ENCODE data around the gene MAP3K5. TPM values are rescaled to one million over a fixed set of nuclear protein-coding genes. Genes with fewer than 3 reads are reported as not detected.

MAP3K5 gene
- total RNA-seq, 1 donor from 2014 or later, result 6.8 TPM

DNA sequence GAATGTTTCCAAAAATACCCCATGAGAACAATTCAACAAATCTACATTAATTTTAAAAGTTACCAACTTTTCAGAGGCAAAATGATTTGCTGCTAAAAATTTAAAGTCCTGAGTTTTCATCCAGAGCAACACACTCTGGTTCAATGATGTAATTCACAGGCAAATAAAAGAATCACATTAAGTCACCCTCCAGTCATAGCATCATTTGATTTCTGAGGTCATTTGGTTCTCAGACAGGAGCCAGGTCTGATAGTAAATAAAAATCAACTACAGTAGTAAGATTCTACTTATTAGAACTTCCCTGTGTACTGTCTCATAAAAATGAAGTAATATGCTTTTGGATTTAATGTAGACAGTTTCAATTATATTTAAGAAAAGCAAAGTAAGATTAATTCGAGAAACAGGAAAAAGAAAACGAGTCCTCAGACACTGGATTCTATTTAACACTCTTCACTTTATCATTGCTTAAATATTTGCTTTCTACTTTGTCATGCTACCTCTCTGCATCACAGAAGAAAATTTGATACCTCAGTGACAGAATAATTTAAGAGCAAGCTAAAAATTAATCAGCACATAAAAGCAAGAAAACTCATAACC is 267.8 kb downstream of the MAP3K5 start:
- Histone ChIP-seq H3K4me3 (ENCODE audit: low read length in 3 of 3) (no peak overlapping the region), H3K9me3 (ENCODE audit: control insufficient read depth in 3 of 3, low read length in 3 of 3) (no peaks in the 10 kb centered on the region), H3K9ac (ENCODE audit: low read depth in 1 of 3, low read length in 3 of 3) (no peak overlapping the region), H3K4me1 (ENCODE audit: control insufficient read depth in 3 of 3, insufficient read depth in 3 of 3, low read length in 3 of 3) (peaks cover 0 to 7% (median 0%) of the 10 kb centered on the region in 3 donors), H3K27me3 (ENCODE audit: control insufficient read depth in 3 of 3, insufficient read depth in 3 of 3, low read length in 3 of 3) (peaks cover 0 to 4% (median 3%) of the 10 kb centered on the region in 3 donors), H3K36me3 (ENCODE audit: control insufficient read depth in 3 of 3, insufficient read depth in 3 of 3, low read length in 3 of 3) (no peaks in the 10 kb centered on the region), H3K27ac (ENCODE audit: low read depth, low read length) (no peak overlapping the region)

GRCh38 chr6:136523196-136523595 is 269.1 kb downstream of the MAP3K5 start:
- H3K36me3 ChIP-seq (ENCODE audit: control insufficient read depth in 3 of 3, insufficient read depth in 3 of 3, low read length in 3 of 3), result no peaks in the 10 kb centered on the region
- H3K9me3 ChIP-seq (ENCODE audit: control insufficient read depth in 3 of 3, low read length in 3 of 3), result no peaks in the 10 kb centered on the region
- no peak overlapping the region for H3K4me3 ChIP-seq (ENCODE audit: low read length in 3 of 3)
- H3K4me1 ChIP-seq (ENCODE audit: control insufficient read depth in 3 of 3, insufficient read depth in 3 of 3, low read length in 3 of 3), result peaks cover 0 to 7% (median 0%) of the 10 kb centered on the region in 3 donors
- no peak overlapping the region for H3K27ac ChIP-seq (ENCODE audit: low read depth, low read length)
- H3K9ac ChIP-seq (ENCODE audit: low read depth in 1 of 3, low read length in 3 of 3), result no peak overlapping the region
- H3K27me3 ChIP-seq (ENCODE audit: control insufficient read depth in 3 of 3, insufficient read depth in 3 of 3, low read length in 3 of 3), result peaks cover 0 to 4% (median 3%) of the 10 kb centered on the region in 3 donors

DNA sequence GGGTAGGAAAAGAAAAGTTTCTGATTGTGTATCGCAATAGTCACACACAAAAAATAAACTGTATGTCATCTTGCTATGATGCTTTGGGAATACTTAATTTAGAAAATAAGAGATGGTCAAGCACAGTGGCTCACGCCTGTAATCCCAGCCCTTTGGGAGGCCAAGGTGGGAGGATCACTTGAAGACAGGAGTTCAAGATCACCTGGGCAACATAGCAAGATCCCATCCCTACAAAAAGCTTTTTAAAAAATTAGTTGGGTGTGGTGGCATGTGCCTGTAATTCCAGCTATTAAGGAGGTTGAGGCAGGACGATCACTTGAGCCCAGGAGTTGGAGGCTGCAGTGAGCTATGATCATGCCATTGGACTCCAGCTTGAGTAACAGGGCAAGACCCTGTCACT is 269.6 kb downstream of the MAP3K5 start:
- Histone ChIP-seq H3K4me1 (ENCODE audit: control insufficient read depth in 3 of 3, insufficient read depth in 3 of 3, low read length in 3 of 3) (peaks cover 0 to 7% (median 0%) of the 10 kb centered on the region in 3 donors), H3K27me3 (ENCODE audit: control insufficient read depth in 3 of 3, insufficient read depth in 3 of 3, low read length in 3 of 3) (peaks cover 0 to 4% (median 3%) of the 10 kb centered on the region in 3 donors), H3K9ac (ENCODE audit: low read depth in 1 of 3, low read length in 3 of 3) (no peak overlapping the region), H3K9me3 (ENCODE audit: control insufficient read depth in 3 of 3, low read length in 3 of 3) (no peaks in the 10 kb centered on the region), H3K27ac (ENCODE audit: low read depth, low read length) (no peak overlapping the region), H3K4me3 (ENCODE audit: low read length in 3 of 3) (no peak overlapping the region), H3K36me3 (ENCODE audit: control insufficient read depth in 3 of 3, insufficient read depth in 3 of 3, low read length in 3 of 3) (no peaks in the 10 kb centered on the region)

DNA sequence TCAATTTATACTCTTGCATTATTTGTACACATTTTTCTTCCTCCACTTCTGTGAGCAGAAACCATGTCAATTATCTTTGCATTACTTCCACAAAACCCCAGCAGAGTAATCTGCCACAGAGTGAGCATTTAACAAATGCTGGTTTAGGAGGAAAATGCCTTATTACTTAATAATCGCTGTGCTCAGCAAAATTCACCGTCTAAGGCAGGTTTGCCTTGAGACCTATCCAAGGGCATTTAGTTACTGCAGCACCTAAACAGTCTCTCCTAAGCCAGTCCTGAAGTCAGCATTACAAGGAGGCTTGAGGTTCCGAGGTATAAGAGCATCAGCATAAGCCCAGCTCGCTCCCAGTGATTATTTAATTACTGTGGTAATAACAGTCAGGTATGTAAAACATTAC is 270.4 kb downstream of the MAP3K5 start:
- Histone ChIP-seq H3K27me3 (ENCODE audit: control insufficient read depth in 3 of 3, insufficient read depth in 3 of 3, low read length in 3 of 3) (peaks cover 0 to 4% (median 3%) of the 10 kb centered on the region in 3 donors), H3K36me3 (ENCODE audit: control insufficient read depth in 3 of 3, insufficient read depth in 3 of 3, low read length in 3 of 3) (no peaks in the 10 kb centered on the region), H3K4me1 (ENCODE audit: control insufficient read depth in 3 of 3, insufficient read depth in 3 of 3, low read length in 3 of 3) (peaks cover 0 to 7% (median 0%) of the 10 kb centered on the region in 3 donors), H3K27ac (ENCODE audit: low read depth, low read length) (no peak overlapping the region), H3K9me3 (ENCODE audit: control insufficient read depth in 3 of 3, low read length in 3 of 3) (no peaks in the 10 kb centered on the region), H3K4me3 (ENCODE audit: low read length in 3 of 3) (no peak overlapping the region), H3K9ac (ENCODE audit: low read depth in 1 of 3, low read length in 3 of 3) (no peak overlapping the region)

- Histone ChIP-seq H3K4me3 (ENCODE audit: low read length in 3 of 3) (no peak overlapping the region), H3K9ac (ENCODE audit: low read depth in 1 of 3, low read length in 3 of 3) (no peak overlapping the region), H3K36me3 (ENCODE audit: control insufficient read depth in 3 of 3, insufficient read depth in 3 of 3, low read length in 3 of 3) (no peaks in the 10 kb centered on the region), H3K4me1 (ENCODE audit: control insufficient read depth in 3 of 3, insufficient read depth in 3 of 3, low read length in 3 of 3) (peaks cover 0 to 4% (median 0%) of the 10 kb centered on the region in 3 donors), H3K27me3 (ENCODE audit: control insufficient read depth in 3 of 3, insufficient read depth in 3 of 3, low read length in 3 of 3) (peaks cover 0 to 2% (median under 1%) of the 10 kb centered on the region in 3 donors), H3K27ac (ENCODE audit: low read depth, low read length) (no peak overlapping the region), H3K9me3 (ENCODE audit: control insufficient read depth in 3 of 3, low read length in 3 of 3) (no peaks in the 10 kb centered on the region)
Observed at GRCh38 chr6:136521427-136521826, 270.9 kb downstream of the MAP3K5 start.

DNA sequence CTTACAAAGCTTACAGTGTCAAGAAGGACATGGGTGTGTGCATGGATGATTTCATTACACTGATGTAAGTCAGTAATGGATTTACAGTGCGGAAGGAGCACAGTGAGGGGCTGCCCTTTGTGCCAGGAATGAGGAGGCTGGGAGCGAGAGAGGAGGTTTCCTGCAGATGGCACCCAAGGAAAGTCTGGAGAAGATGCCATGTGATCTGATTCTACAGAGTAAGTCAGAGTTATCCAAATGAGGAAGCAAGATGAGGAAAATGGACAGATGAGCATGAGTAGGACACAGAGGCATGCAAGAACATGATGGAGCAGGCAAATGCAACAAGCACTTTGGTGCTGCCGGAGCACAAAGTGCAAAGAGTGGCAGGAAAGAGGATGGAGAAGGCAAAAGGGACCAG is 271.8 kb downstream of the MAP3K5 start:
- Histone ChIP-seq H3K4me3 (ENCODE audit: low read length in 3 of 3) (no peak overlapping the region), H3K27ac (ENCODE audit: low read depth, low read length) (no peak overlapping the region), H3K9me3 (ENCODE audit: control insufficient read depth in 3 of 3, low read length in 3 of 3) (no peaks in the 10 kb centered on the region), H3K9ac (ENCODE audit: low read depth in 1 of 3, low read length in 3 of 3) (no peak overlapping the region), H3K27me3 (ENCODE audit: control insufficient read depth in 3 of 3, insufficient read depth in 3 of 3, low read length in 3 of 3) (no peaks in the 10 kb centered on the region), H3K36me3 (ENCODE audit: control insufficient read depth in 3 of 3, insufficient read depth in 3 of 3, low read length in 3 of 3) (no peaks in the 10 kb centered on the region), H3K4me1 (ENCODE audit: control insufficient read depth in 3 of 3, insufficient read depth in 3 of 3, low read length in 3 of 3) (no peaks in the 10 kb centered on the region)

GRCh38 chr6:136517582-136517981 is 274.7 kb downstream of the MAP3K5 start:
- no peak overlapping the region for H3K9ac ChIP-seq (ENCODE audit: low read depth in 1 of 3, low read length in 3 of 3)
- no peaks in the 10 kb centered on the region for H3K4me1 ChIP-seq (ENCODE audit: control insufficient read depth in 3 of 3, insufficient read depth in 3 of 3, low read length in 3 of 3)
- no peak overlapping the region for H3K4me3 ChIP-seq (ENCODE audit: low read length in 3 of 3)
- no peak overlapping the region for H3K27ac ChIP-seq (ENCODE audit: low read depth, low read length)
- H3K9me3 ChIP-seq (ENCODE audit: control insufficient read depth in 3 of 3, low read length in 3 of 3), result no peaks in the 10 kb centered on the region
- H3K36me3 ChIP-seq (ENCODE audit: control insufficient read depth in 3 of 3, insufficient read depth in 3 of 3, low read length in 3 of 3), result no peaks in the 10 kb centered on the region
- peaks cover 0 to 2% (median 0%) of the 10 kb centered on the region in 3 donors for H3K27me3 ChIP-seq (ENCODE audit: control insufficient read depth in 3 of 3, insufficient read depth in 3 of 3, low read length in 3 of 3)

DNA sequence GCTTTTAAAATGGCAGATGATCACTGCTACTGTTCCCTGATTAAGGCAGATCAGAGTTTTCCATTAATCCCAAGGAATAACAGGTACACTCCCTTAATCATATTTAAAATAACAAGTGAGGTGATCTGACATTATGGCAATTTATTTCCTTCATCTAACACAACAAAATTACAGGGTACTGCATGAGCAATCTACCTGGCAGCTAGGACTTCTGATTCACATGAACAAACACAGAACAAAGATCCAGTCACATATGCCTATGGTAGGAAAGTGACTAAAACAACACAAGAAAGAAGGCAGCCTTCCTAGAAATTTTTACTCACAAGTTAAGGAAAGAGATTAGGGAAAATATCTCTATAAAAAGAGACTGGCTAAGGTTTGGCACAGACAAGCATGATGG is 275.3 kb downstream of the MAP3K5 start:
- Histone ChIP-seq H3K27ac (ENCODE audit: low read depth, low read length) (no peak overlapping the region), H3K4me1 (ENCODE audit: control insufficient read depth in 3 of 3, insufficient read depth in 3 of 3, low read length in 3 of 3) (no peaks in the 10 kb centered on the region), H3K9me3 (ENCODE audit: control insufficient read depth in 3 of 3, low read length in 3 of 3) (no peaks in the 10 kb centered on the region)

DNA sequence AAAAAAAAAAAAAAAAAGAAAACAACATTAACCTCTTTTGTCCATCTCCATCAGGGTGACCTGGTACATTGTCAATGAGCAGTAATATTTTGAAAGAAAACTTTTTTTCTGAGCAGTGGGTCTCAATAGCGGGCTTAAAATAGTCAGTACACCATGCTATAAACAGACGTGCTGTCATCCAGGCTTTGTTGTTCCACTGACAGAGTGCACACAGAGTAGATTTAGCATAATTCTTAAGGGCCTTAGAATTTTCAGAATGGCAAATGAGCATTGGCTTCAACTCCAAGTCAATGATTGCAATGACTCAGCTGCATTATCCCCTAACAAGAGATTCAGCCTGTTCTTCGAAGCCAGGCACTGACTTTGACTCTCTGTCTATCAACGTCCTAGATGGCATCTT is 277.7 kb downstream of the MAP3K5 start:
- Histone ChIP-seq H3K4me3 (ENCODE audit: low read length in 3 of 3) (no peak overlapping the region), H3K9me3 (ENCODE audit: control insufficient read depth in 3 of 3, low read length in 3 of 3) (no peaks in the 10 kb centered on the region), H3K36me3 (ENCODE audit: control insufficient read depth in 3 of 3, insufficient read depth in 3 of 3, low read length in 3 of 3) (no peaks in the 10 kb centered on the region), H3K27ac (ENCODE audit: low read depth, low read length) (no peak overlapping the region), H3K4me1 (ENCODE audit: control insufficient read depth in 3 of 3, insufficient read depth in 3 of 3, low read length in 3 of 3) (no peaks in the 10 kb centered on the region), H3K27me3 (ENCODE audit: control insufficient read depth in 3 of 3, insufficient read depth in 3 of 3, low read length in 3 of 3) (peaks cover 0 to 2% (median 0%) of the 10 kb centered on the region in 3 donors), H3K9ac (ENCODE audit: low read depth in 1 of 3, low read length in 3 of 3) (no peak overlapping the region)

More for the DNA sequence above, 275.3 kb downstream of the MAP3K5 start:
- no peak overlapping the region for H3K4me3 ChIP-seq (ENCODE audit: low read length in 3 of 3)
- H3K36me3 ChIP-seq (ENCODE audit: control insufficient read depth in 3 of 3, insufficient read depth in 3 of 3, low read length in 3 of 3), result no peaks in the 10 kb centered on the region
- H3K9ac ChIP-seq (ENCODE audit: low read depth in 1 of 3, low read length in 3 of 3), result no peak overlapping the region
- peaks cover 0 to 2% (median 0%) of the 10 kb centered on the region in 3 donors for H3K27me3 ChIP-seq (ENCODE audit: control insufficient read depth in 3 of 3, insufficient read depth in 3 of 3, low read length in 3 of 3)

GRCh38 chr6:136511926-136512325 is 280.4 kb downstream of the MAP3K5 start:
- Histone ChIP-seq H3K4me1 (ENCODE audit: control insufficient read depth in 3 of 3, insufficient read depth in 3 of 3, low read length in 3 of 3) (no peaks in the 10 kb centered on the region), H3K27me3 (ENCODE audit: control insufficient read depth in 3 of 3, insufficient read depth in 3 of 3, low read length in 3 of 3) (peaks cover 0 to 2% (median 0%) of the 10 kb centered on the region in 3 donors), H3K9me3 (ENCODE audit: control insufficient read depth in 3 of 3, low read length in 3 of 3) (no peaks in the 10 kb centered on the region), H3K27ac (ENCODE audit: low read depth, low read length) (no peak overlapping the region), H3K9ac (ENCODE audit: low read depth in 1 of 3, low read length in 3 of 3) (no peak overlapping the region), H3K36me3 (ENCODE audit: control insufficient read depth in 3 of 3, insufficient read depth in 3 of 3, low read length in 3 of 3) (no peaks in the 10 kb centered on the region), H3K4me3 (ENCODE audit: low read length in 3 of 3) (no peak overlapping the region)
